Activated T-cell treated with anti-CD3 and anti-CD28 coated beads, Interleukin-2, amount 50 U/mL, for 72 hours (primary cell): ENCODE data around the gene SRBD1. TPM values are rescaled to one million over a fixed set of nuclear protein-coding genes. Genes with fewer than 3 reads are reported as not detected.

ENCODE experiments used
- ATAC-seq, 2 donors: fragments of 150-1000 bp; cut with Tn5 transposase; replicated peaks in 1 of 2; 2 replicates each; pipeline ENCODE4 v1.10.0; 2021; ENCODE audit warnings: moderate library complexity in 2 of 2, mild to moderate bottlenecking in 1 of 2
- DNase-seq, 2 donors: peaks; one replicate each; pipeline ENCODE4 v3.0.0; 2021 to 2022; ENCODE audit warnings: mixed read lengths in 1 of 2
- H3K27ac Mint-ChIP-seq: one replicate; pipeline ENCODE4 v1.8.0; 2022; ENCODE audit warnings: mild to moderate bottlenecking, moderate library complexity, mixed read lengths
- H3K27me3 Mint-ChIP-seq: one replicate; pipeline ENCODE4 v1.8.0; 2022; ENCODE audit warnings: low read depth, mixed read lengths
- H3K36me3 Mint-ChIP-seq, 2 donors: one replicate each; pipeline ENCODE4 v1.8.0; 2022; ENCODE audit warnings: mixed read lengths in 2 of 2, mild to moderate bottlenecking in 1 of 2; ENCODE audit not compliant: insufficient read depth in 2 of 2
- H3K4me1 Mint-ChIP-seq: one replicate; pipeline ENCODE4 v1.8.0; 2022; ENCODE audit warnings: low read depth, mixed read lengths
- H3K4me3 Mint-ChIP-seq, 2 donors: one replicate each; pipeline ENCODE4 v1.8.0; 2022; ENCODE audit warnings: mild to moderate bottlenecking in 2 of 2, mixed read lengths in 2 of 2, moderate library complexity in 2 of 2
- H3K9me3 Mint-ChIP-seq, 2 donors: one replicate each; pipeline ENCODE4 v1.8.0; 2022; ENCODE audit warnings: mixed read lengths in 2 of 2
- total RNA-seq, 2 donors: library from RNA; stranded (reverse); gene quantifications; one replicate each; pipeline ENCODE4 v1.2.3, GENCODE V29; 2022

The SRBD1 gene
- total RNA-seq, 2 donors from 2014 or later, result 19.0 to 20.3 TPM

GRCh38 chr2:45626387-45627221 is 15.5 kb upstream of the SRBD1 start:
- Mint-ChIP-seq H3K27ac (no peak overlapping the region), H3K27me3 (peaks cover 13% of the 10 kb centered on the region)

DNA sequence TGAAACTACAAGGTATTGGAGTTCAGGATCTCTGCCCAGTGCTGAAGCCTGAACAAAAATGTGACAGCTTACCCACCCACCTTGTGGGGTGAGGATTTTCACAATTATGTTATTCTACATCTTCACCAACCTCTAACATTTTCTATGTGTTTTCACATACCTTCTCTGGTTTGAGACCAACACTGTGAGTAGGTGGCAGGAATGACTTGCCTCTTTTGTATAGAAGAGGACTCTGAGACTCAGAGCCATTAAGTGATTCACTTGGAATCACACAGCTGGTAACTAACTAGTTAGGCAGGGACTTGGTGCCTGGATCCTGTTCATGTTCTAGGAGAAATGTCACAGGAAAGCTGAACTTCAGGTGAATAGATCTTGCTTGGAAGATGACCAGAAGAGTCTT is 14.8 kb upstream of the SRBD1 start:
- Mint-ChIP-seq H3K36me3 (no peaks in the 10 kb centered on the region), H3K9me3 (no peaks in the 10 kb centered on the region), H3K27ac (no peak overlapping the region), H3K27me3 (peaks cover 5% of the 10 kb centered on the region), H3K4me3 (no peak overlapping the region), H3K4me1 (peaks cover 7% of the 10 kb centered on the region)
- peak; percentile 41 to 85 for ATAC-seq
- DNase-seq, result no peak

More at GRCh38 chr2:45626387-45627221, 15.5 kb upstream of the SRBD1 start:
- H3K9me3 Mint-ChIP-seq, result no peaks in the 10 kb centered on the region
- no peaks in the 10 kb centered on the region for H3K36me3 Mint-ChIP-seq
- no peak for DNase-seq
- H3K4me1 Mint-ChIP-seq, result peaks cover 7% of the 10 kb centered on the region
- ATAC-seq, result no peak
- H3K4me3 Mint-ChIP-seq, result no peak overlapping the region

DNA sequence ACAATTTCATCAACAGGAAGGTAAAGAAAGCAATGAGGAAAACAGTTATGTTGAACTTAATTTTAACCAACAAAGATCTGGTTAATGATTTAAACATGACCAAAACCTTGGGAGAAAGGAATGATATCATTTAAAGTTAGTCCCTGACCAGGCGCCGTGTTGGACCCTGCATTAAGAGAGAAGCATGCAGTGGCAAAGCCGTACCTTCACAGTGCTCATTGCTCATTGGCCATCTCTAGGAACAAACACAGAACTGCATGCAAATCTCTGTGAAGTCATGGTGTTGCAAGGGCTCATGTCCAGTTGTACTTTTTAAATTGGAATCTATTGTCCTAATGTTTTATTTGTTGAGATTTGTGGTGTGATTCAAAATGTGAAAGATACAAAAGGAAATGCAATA is 12.0 kb upstream of the SRBD1 start:
- Mint-ChIP-seq H3K4me1 (peaks cover 7% of the 10 kb centered on the region), H3K4me3 (no peak overlapping the region), H3K27ac (no peak overlapping the region), H3K9me3 (no peaks in the 10 kb centered on the region), H3K27me3 (no peaks in the 10 kb centered on the region), H3K36me3 (no peaks in the 10 kb centered on the region)
- no peak for ATAC-seq
- DNase-seq, result no peak

GRCh38 chr2:45622336-45623075 is 11.4 kb upstream of the SRBD1 start:
- ATAC-seq (peak; percentile 41 to 74), DNase-seq (no peak)
- Mint-ChIP-seq H3K27ac (peak overlapping the region; percentile 27), H3K27me3 (no peaks in the 10 kb centered on the region), H3K9me3 (no peaks in the 10 kb centered on the region), H3K4me1 (peaks cover 7% of the 10 kb centered on the region), H3K36me3 (no peaks in the 10 kb centered on the region), H3K4me3 (peak overlapping the region in 1 of 2 donors; percentile 9)

DNA sequence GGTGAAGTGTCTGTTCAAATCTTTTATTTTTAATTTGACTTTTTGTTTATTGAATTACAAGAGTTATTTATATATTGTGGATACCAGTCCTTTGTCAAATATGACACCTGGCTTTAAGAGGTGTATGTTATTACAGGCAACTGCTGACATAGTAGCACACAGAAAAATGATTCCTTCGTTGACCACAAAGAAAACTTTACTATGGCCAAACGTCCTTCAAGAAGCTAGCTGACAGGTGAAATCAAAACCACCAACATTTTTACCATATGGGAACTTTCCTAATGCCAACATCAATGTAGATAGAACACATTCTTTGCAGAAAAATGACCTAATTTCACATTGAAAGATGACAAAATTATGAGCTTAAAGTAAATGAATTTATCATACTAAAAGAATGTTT is 6.4 kb upstream of the SRBD1 start:
- Mint-ChIP-seq H3K4me3 (no peak overlapping the region), H3K27ac (no peak overlapping the region), H3K9me3 (no peaks in the 10 kb centered on the region), H3K4me1 (peaks cover 2% of the 10 kb centered on the region), H3K36me3 (no peaks in the 10 kb centered on the region), H3K27me3 (no peaks in the 10 kb centered on the region)
- no peak for ATAC-seq
- DNase-seq, result no peak

- no peaks in the 10 kb centered on the region for H3K27me3 Mint-ChIP-seq
- no peaks in the 10 kb centered on the region for H3K9me3 Mint-ChIP-seq
- DNase-seq (no peak), ATAC-seq (no peak)
- no peaks in the 10 kb centered on the region for H3K36me3 Mint-ChIP-seq
- peaks cover 4% of the 10 kb centered on the region for H3K4me1 Mint-ChIP-seq
- H3K27ac Mint-ChIP-seq, result no peak overlapping the region
- H3K4me3 Mint-ChIP-seq, result no peak overlapping the region
Observed at GRCh38 chr2:45616658-45617411, 5.8 kb upstream of the SRBD1 start.

DNA sequence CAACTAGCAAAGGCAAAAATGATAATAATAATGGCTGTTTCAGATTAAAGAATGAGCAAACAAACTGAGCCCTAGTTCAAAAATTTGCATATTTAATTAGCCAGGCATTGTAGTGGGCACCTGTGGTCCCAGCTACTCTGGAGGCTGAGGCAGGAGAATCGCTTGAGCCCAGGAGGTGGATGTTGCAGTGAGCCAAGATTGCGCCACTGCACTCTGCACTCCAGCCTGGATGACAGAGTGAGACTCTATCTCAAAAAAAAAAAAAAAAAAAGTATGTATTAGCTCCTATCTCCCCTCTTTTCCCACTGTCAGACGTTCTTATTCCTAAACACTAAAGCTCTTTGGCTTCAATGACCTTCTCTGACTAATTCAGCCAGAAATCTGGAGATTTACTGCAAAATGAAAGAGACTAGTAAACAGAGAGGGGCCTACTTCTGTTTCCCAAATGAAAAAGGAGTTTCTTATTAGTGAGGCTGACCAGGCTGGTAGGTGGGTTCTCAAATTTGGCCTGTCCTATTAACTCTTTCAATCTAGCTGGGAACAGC is 3.9 kb upstream of the SRBD1 start:
- Mint-ChIP-seq H3K27ac (no peak overlapping the region), H3K4me3 (no peak overlapping the region), H3K9me3 (no peaks in the 10 kb centered on the region), H3K4me1 (peaks cover 15% of the 10 kb centered on the region), H3K27me3 (no peaks in the 10 kb centered on the region), H3K36me3 (no peaks in the 10 kb centered on the region)
- DNase-seq (no peak), ATAC-seq (no peak)

DNA sequence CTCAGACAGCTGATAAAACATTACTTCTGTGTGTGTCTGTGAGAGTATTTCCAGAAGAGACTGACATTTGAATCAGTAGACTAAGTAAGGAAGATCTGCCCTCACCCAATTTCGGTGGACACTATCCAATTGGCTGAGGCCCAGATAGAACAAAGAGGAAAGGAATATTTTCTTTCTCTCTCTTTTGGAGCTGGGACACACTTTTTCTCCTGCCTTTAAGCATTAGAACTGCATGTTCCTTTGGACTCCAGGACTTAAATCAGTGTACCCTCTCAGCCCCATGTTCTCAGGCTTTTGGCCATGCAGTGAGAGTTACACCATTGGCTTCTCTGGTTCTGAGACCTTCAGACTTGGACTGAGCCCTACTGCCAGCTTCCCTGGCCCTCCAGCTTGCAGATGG is 3.3 kb upstream of the SRBD1 start:
- Mint-ChIP-seq H3K27me3 (no peaks in the 10 kb centered on the region), H3K4me1 (peaks cover 21% of the 10 kb centered on the region), H3K9me3 (no peaks in the 10 kb centered on the region), H3K27ac (no peak overlapping the region), H3K4me3 (no peak overlapping the region), H3K36me3 (no peaks in the 10 kb centered on the region)
- DNase-seq (no peak), ATAC-seq (no peak)

GRCh38 chr2:45612731-45613130 is 1.7 kb upstream of the SRBD1 start:
- H3K27me3 Mint-ChIP-seq, result no peaks in the 10 kb centered on the region
- H3K27ac Mint-ChIP-seq, result no peak overlapping the region
- H3K4me3 Mint-ChIP-seq, result no peak overlapping the region
- H3K9me3 Mint-ChIP-seq, result no peaks in the 10 kb centered on the region
- H3K4me1 Mint-ChIP-seq, result peaks cover 24% of the 10 kb centered on the region
- ATAC-seq (no peak), DNase-seq (no peak)
- no peaks in the 10 kb centered on the region for H3K36me3 Mint-ChIP-seq

- H3K4me1 Mint-ChIP-seq, result peaks cover 24% of the 10 kb centered on the region
- no peaks in the 10 kb centered on the region for H3K27me3 Mint-ChIP-seq
- DNase-seq, result no peak
- peak in 1 of 2 donors; percentile 1 for ATAC-seq
- peak overlapping the region; percentile 95 to 97 for H3K4me3 Mint-ChIP-seq
- no peaks in the 10 kb centered on the region for H3K36me3 Mint-ChIP-seq
- H3K27ac Mint-ChIP-seq, result no peak overlapping the region
- no peaks in the 10 kb centered on the region for H3K9me3 Mint-ChIP-seq
Observed at GRCh38 chr2:45612285-45612684, 1.2 kb upstream of the SRBD1 start.

DNA sequence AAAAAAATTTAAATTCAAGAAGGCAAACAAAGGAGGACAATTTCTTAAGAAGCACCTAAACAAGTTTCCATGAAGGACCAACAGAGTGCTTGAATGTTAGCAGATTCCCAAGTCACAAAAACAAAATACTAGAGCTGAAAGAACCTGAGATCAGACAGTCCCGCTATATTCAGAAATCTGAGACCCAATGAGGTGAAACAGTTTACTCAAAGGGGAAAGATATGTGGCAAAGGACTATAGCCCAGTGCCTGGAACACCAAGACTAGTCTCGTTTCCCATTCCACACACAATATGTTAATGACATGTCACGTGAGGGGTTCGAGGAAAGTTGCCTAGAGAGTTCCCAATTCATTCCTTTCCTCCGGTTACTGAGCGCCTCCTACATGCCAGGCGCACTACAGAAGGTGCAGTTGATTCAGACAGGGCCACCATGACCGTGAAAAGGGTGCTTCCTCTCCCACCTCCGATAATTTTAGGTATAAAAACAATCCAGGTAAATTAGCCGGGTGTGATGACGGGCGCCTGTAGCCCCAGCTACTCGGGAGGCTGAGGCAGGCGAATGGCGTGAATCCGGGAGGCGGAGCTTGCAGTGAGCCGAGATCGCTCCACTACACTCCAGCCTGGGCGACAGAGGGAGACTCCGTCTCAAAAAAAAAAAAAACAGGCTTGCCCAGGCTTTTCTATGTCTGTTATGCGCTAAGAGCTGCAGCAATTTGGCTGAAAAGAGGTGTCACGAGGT is 617 bp downstream of the SRBD1 start:
- peak; percentile 43 to 46 for DNase-seq
- H3K36me3 Mint-ChIP-seq, result no peaks in the 10 kb centered on the region
- peak overlapping the region; percentile 95 to 97 for H3K4me3 Mint-ChIP-seq
- no peaks in the 10 kb centered on the region for H3K27me3 Mint-ChIP-seq
- no peaks in the 10 kb centered on the region for H3K9me3 Mint-ChIP-seq
- ATAC-seq, result peak; percentile 68 to 75
- H3K4me1 Mint-ChIP-seq, result peaks cover 24% of the 10 kb centered on the region
- peak overlapping the region; percentile 96 for H3K27ac Mint-ChIP-seq

DNA sequence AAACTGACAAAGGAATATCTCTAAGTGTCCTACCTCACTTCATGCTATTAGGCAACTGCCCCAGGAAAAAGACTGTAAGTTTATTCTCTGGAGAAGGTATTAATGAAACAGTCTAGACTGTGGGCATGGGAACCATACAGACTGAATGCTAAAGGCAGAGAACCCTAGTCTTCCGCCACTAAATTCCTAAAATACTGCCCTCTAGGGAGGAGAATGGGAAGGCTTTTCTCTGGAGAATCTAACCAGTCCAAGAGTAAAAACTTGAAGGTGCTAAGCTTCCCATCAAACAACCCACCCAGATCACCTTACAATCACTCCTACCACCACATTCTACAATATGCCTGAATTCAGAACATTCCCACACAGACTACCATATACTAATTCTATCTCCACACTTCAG is 3.4 kb downstream of the SRBD1 start:
- no peak for DNase-seq
- Mint-ChIP-seq H3K27ac (no peak overlapping the region), H3K9me3 (no peaks in the 10 kb centered on the region), H3K4me3 (no peak overlapping the region), H3K36me3 (peaks cover 3% of the 10 kb centered on the region in 2 donors), H3K4me1 (peaks cover 24% of the 10 kb centered on the region), H3K27me3 (no peaks in the 10 kb centered on the region)
- no peak for ATAC-seq
